ENCODE data around the gene IFNA21.
A peak's percentile ranks its signal among the peaks of the same experiment; 100 is the strongest.

- TF ChIP-seq POLR2A (IDR thresholded peaks at IDR 0.05; ENCODE audit: extremely low read depth, insufficient read length) (no peak), MAX (IDR thresholded peaks at IDR 0.05; ENCODE audit: low read depth, low read length) (no peak), MYC (IDR thresholded peaks at IDR 0.05; ENCODE audit: low read depth, low read length) (no peak)
- TF ChIP-seq, protein P1, sequence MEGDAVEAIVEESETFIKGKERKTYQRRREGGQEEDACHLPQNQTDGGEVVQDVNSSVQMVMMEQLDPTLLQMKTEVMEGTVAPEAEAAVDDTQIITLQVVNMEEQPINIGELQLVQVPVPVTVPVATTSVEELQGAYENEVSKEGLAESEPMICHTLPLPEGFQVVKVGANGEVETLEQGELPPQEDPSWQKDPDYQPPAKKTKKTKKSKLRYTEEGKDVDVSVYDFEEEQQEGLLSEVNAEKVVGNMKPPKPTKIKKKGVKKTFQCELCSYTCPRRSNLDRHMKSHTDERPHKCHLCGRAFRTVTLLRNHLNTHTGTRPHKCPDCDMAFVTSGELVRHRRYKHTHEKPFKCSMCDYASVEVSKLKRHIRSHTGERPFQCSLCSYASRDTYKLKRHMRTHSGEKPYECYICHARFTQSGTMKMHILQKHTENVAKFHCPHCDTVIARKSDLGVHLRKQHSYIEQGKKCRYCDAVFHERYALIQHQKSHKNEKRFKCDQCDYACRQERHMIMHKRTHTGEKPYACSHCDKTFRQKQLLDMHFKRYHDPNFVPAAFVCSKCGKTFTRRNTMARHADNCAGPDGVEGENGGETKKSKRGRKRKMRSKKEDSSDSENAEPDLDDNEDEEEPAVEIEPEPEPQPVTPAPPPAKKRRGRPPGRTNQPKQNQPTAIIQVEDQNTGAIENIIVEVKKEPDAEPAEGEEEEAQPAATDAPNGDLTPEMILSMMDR (IDR thresholded peaks at IDR 0.05; ENCODE audit: low read depth, low read length) = peak; percentile 31
Observed at GRCh38 chr9:21141427-21141882, 25.0 kb downstream of the IFNA21 start, which contains the start of gene IFNW1.
